B cell (primary cell): ENCODE results near the gene RPS28. TPM values are rescaled to one million over a fixed set of nuclear protein-coding genes. Genes with fewer than 3 reads are reported as not detected.
"Not testable (repeated sequence)": the region's sequence is repeated elsewhere in the genome, so short reads cannot be mapped to it uniquely, and the experiment has no call there.

Source experiments
- ATAC-seq: fragments of 200-7000 bp; cut with Tn5 transposase; one replicate; pipeline ENCODE4 v1.10.0; 2021; ENCODE audit warnings: low read depth, mild to moderate bottlenecking, moderate number of reproducible peaks, moderate library complexity
- CTCF ChIA-PET: fragments of 350-600 bp; sonication (Branson Sonifier 250); formaldehyde crosslinking; loops from one replicate; lab custom pipeline; 2021; ENCODE audit warnings: antibody characterized with exemption, inconsistent platforms; lab: Charles Lee
- POLR2A ChIA-PET: fragments of 350-600 bp; sonication (Branson Sonifier 250); formaldehyde crosslinking; loops from one replicate; lab custom pipeline; 2021; ENCODE audit warnings: antibody characterized with exemption; lab: Charles Lee
- DNase-seq: peaks from one replicate; pipeline ENCODE4 v3.0.0; 2013
- H2AFZ ChIP-seq: 2 replicates; pipeline ENCODE4 v1.6.1; 2012; ENCODE audit warnings: mild to moderate bottlenecking, low read depth, low read length; ENCODE audit not compliant: insufficient read depth, poor library complexity, severe bottlenecking
- H3K27ac ChIP-seq, 2 donors: 1 replicate in 1 of 2; 2 replicates in 1 of 2; pipeline ENCODE4 v1.5.1; 2012 to 2013; ENCODE audit warnings: low read length in 2 of 2, mild to moderate bottlenecking in 2 of 2, moderate library complexity in 1 of 2
- H3K27me3 ChIP-seq, 4 experiments: fragments of 200-600 bp in 1 of 4; sonication (generic) in 1 of 4; replicated peaks in 1 of 4; 1 replicate in 2 of 4; 2 replicates in 2 of 4; pipeline versions ENCODE4 v1.6.1 to v1.7.0; 2013 to 2016; ENCODE audit warnings: low read length in 3 of 4, mild to moderate bottlenecking in 2 of 4, mixed read lengths in 1 of 4, moderate library complexity in 1 of 4; ENCODE audit not compliant: insufficient read depth in 4 of 4, control insufficient read depth in 3 of 4; ENCODE audit errors: control extremely low read depth in 1 of 4
- H3K36me3 ChIP-seq, 2 experiments: replicated peaks in 1 of 2; 1 replicate in 1 of 2; 2 replicates in 1 of 2; pipeline versions ENCODE4 v1.6.1 to v1.7.1; 2013; ENCODE audit warnings: low read length in 1 of 2; ENCODE audit not compliant: insufficient read depth in 2 of 2, control insufficient read depth in 1 of 2; ENCODE audit errors: control extremely low read depth in 1 of 2, extremely low read depth in 1 of 2
- H3K4me1 ChIP-seq, 2 donors: fragments of 200-600 bp in 1 of 2; sonication (generic) in 1 of 2; 1 replicate in 1 of 2; 2 replicates in 1 of 2; pipeline versions ENCODE4 v1.5.1 to v1.6.1; 2013 to 2017; ENCODE audit warnings: low read length in 2 of 2; ENCODE audit not compliant: control insufficient read depth in 2 of 2, insufficient read depth in 2 of 2
- H3K4me2 ChIP-seq: replicated peaks from 2 replicates; pipeline ENCODE3; 2012; ENCODE audit warnings: mild to moderate bottlenecking, low read depth, low read length; ENCODE audit not compliant: poor library complexity, severe bottlenecking
- H3K4me3 ChIP-seq, 5 experiments: fragments of 200-600 bp in 1 of 5; sonication (generic) in 1 of 5; 1 replicate in 3 of 5; 2 replicates in 2 of 5; pipeline versions ENCODE4 v1.5.1 to v1.7.0; 2011 to 2016; ENCODE audit warnings: low read length in 4 of 5, mild to moderate bottlenecking in 4 of 5, low read depth in 2 of 5, control low read depth in 1 of 5, moderate library complexity in 1 of 5; ENCODE audit not compliant: insufficient read depth in 1 of 5; ENCODE audit errors: control extremely low read depth in 1 of 5, extremely low read depth in 1 of 5
- H3K79me2 ChIP-seq: fragments of 200-600 bp; sonication (generic); one replicate; pipeline ENCODE4 v1.6.0; 2016; ENCODE audit warnings: low read length; ENCODE audit not compliant: control insufficient read depth, insufficient read depth
- H3K9ac ChIP-seq: fragments of 200-600 bp; sonication (generic); 2 replicates; pipeline ENCODE4 v1.6.1; 2017; ENCODE audit warnings: mild to moderate bottlenecking, low read length, moderate library complexity
- H3K9me3 ChIP-seq, 3 donors: one replicate each; pipeline versions ENCODE4 v1.6.1 to v1.7.1; 2013; ENCODE audit warnings: low read length in 2 of 3; ENCODE audit not compliant: control insufficient read depth in 2 of 3, insufficient read depth in 1 of 3; ENCODE audit errors: control extremely low read depth in 1 of 3
- H4K20me1 ChIP-seq: 2 replicates; pipeline ENCODE4 v1.6.0; 2012; ENCODE audit warnings: mild to moderate bottlenecking, low read length; ENCODE audit not compliant: insufficient read depth, control insufficient read depth, poor library complexity, severe bottlenecking
- H3K27ac Mint-ChIP-seq: one replicate; pipeline ENCODE4 v1.8.0; 2021; ENCODE audit warnings: mixed read lengths
- H3K27me3 Mint-ChIP-seq: one replicate; pipeline ENCODE4 v1.8.0; 2021; ENCODE audit warnings: mixed read lengths
- H3K4me1 Mint-ChIP-seq: one replicate; pipeline ENCODE4 v1.8.0; 2021; ENCODE audit warnings: mixed read lengths
- H3K4me3 Mint-ChIP-seq: one replicate; pipeline ENCODE4 v1.8.0; 2021; ENCODE audit warnings: mixed read lengths
- H3K9me3 Mint-ChIP-seq: one replicate; pipeline ENCODE4 v1.8.0; 2022; ENCODE audit warnings: mixed read lengths; ENCODE audit not compliant: insufficient read depth
- EZH2 ChIP-seq: IDR thresholded peaks from 2 replicates; pipeline ENCODE4 v1.6.1; 2012; ENCODE audit warnings: borderline replicate concordance, low read depth, mild to moderate bottlenecking, moderate library complexity, low read length; ENCODE audit not compliant: insufficient read depth, poor library complexity, severe bottlenecking
- WGBS: methylation state at CpG from one replicate; pipeline ENCODE4 v1.1.5; 2013; ENCODE audit warnings: missing lambda C conversion rate; ENCODE audit not compliant: insufficient coverage; 5-methylcytosine and 5-hydroxymethylcytosine counted together
- intact Hi-C: fragments of 100-400 bp; cut with micrococcal nuclease; formaldehyde crosslinking; loops from one replicate; pipeline ENCODE4 v1.10.0; 2022
- polyA plus RNA-seq: library from polyadenylated mRNA; depleted of rRNA; stranded (reverse); fragments of >200 nt; gene quantifications from 2 replicates; pipeline ENCODE4 v1.2.3, GENCODE V29; 2012
- total RNA-seq, 2 donors: library from RNA; stranded (reverse); fragments of 120-200 nt in 1 of 2; gene quantifications; 1 replicate in 1 of 2; 2 replicates in 1 of 2; pipeline versions ENCODE4 v1.2.3 to v1.2.4, GENCODE V29; 2013 to 2022
- TF ChIP-seq, protein P1 (sequence below): fragments of 200-600 bp; IDR thresholded peaks from one replicate; pipeline ENCODE4 v1.8.0; 2022; ENCODE audit warnings: antibody characterized with exemption, mild to moderate bottlenecking

The RPS28 gene
- total and polyA plus RNA-seq, 2 donors (not counting 1 experiment from before 2014, with no cell fraction given): 1,800 to 2,579 TPM

- TF ChIP-seq EZH2: no peak
- TF ChIP-seq, protein P1, sequence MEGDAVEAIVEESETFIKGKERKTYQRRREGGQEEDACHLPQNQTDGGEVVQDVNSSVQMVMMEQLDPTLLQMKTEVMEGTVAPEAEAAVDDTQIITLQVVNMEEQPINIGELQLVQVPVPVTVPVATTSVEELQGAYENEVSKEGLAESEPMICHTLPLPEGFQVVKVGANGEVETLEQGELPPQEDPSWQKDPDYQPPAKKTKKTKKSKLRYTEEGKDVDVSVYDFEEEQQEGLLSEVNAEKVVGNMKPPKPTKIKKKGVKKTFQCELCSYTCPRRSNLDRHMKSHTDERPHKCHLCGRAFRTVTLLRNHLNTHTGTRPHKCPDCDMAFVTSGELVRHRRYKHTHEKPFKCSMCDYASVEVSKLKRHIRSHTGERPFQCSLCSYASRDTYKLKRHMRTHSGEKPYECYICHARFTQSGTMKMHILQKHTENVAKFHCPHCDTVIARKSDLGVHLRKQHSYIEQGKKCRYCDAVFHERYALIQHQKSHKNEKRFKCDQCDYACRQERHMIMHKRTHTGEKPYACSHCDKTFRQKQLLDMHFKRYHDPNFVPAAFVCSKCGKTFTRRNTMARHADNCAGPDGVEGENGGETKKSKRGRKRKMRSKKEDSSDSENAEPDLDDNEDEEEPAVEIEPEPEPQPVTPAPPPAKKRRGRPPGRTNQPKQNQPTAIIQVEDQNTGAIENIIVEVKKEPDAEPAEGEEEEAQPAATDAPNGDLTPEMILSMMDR: no peak
- H3K9ac ChIP-seq: no peak overlapping the region
- no peaks in the 10 kb centered on the region for H3K9me3 ChIP-seq
- H3K9me3 Mint-ChIP-seq: no peaks in the 10 kb centered on the region
- H3K4me1 ChIP-seq: peaks cover 7 to 18% of the 10 kb centered on the region in 2 donors
- ChIA-PET CTCF (interaction anchor here (0.6 to 1.8 kb wide), 3 partner anchors 8 to 268 kb away, joined by 3 to 5 read pairs (median 4); no protein-coding TSS in a partner anchor), POLR2A (no interaction called here)
- no peak overlapping the region for H3K4me3 Mint-ChIP-seq
- 95% methylated on average over 12 of the region's 16 CpGs for WGBS
- no peaks in the 10 kb centered on the region for H3K27me3 Mint-ChIP-seq
- peaks cover 21% of the 10 kb centered on the region for H3K79me2 ChIP-seq
- ATAC-seq (no peak), DNase-seq (no peak)
- no peak overlapping the region for H3K27ac ChIP-seq
- intact Hi-C loops: no loop called here
- peaks cover 9% of the 10 kb centered on the region for H4K20me1 ChIP-seq
- no peak overlapping the region for H3K27ac Mint-ChIP-seq
- H3K4me3 ChIP-seq: no peak overlapping the region
- no peak overlapping the region for H2AFZ ChIP-seq
- peaks cover 23% of the 10 kb centered on the region for H3K4me1 Mint-ChIP-seq
- no peak overlapping the region for H3K4me2 ChIP-seq
- peaks cover 3 to 32% of the 10 kb centered on the region in 2 experiments for H3K36me3 ChIP-seq
- no peaks in the 10 kb centered on the region for H3K27me3 ChIP-seq
Observed at GRCh38 chr19:8311461-8312260, 9.6 kb upstream of the RPS28 start.

GRCh38 chr19:8314981-8315640 is 6.2 kb upstream of the RPS28 start:
- H3K27ac Mint-ChIP-seq, H2AFZ ChIP-seq, H3K9ac ChIP-seq, intact Hi-C loops, CTCF ChIA-PET, H3K27ac ChIP-seq, H3K4me3 ChIP-seq, H3K9me3 Mint-ChIP-seq, H3K9me3 ChIP-seq, H3K4me2 ChIP-seq, H3K4me1 ChIP-seq, POLR2A ChIA-PET, H4K20me1 ChIP-seq, H3K27me3 Mint-ChIP-seq, ATAC-seq, H3K4me1 Mint-ChIP-seq, H3K27me3 ChIP-seq, H3K4me3 Mint-ChIP-seq, DNase-seq: not testable (repeated sequence)
- H3K36me3 ChIP-seq: peaks cover 3 to 28% of the 10 kb centered on the region in 2 experiments
- WGBS: 100% methylated on average over 5 of the region's 11 CpGs
- H3K79me2 ChIP-seq: peaks cover 24% of the 10 kb centered on the region
